ENCODE data around the gene TP73.
"Not testable (repeated sequence)": the region's sequence is repeated elsewhere in the genome, so short reads cannot be mapped to it uniquely, and the experiment has no call there.

Gene TP73

DNA sequence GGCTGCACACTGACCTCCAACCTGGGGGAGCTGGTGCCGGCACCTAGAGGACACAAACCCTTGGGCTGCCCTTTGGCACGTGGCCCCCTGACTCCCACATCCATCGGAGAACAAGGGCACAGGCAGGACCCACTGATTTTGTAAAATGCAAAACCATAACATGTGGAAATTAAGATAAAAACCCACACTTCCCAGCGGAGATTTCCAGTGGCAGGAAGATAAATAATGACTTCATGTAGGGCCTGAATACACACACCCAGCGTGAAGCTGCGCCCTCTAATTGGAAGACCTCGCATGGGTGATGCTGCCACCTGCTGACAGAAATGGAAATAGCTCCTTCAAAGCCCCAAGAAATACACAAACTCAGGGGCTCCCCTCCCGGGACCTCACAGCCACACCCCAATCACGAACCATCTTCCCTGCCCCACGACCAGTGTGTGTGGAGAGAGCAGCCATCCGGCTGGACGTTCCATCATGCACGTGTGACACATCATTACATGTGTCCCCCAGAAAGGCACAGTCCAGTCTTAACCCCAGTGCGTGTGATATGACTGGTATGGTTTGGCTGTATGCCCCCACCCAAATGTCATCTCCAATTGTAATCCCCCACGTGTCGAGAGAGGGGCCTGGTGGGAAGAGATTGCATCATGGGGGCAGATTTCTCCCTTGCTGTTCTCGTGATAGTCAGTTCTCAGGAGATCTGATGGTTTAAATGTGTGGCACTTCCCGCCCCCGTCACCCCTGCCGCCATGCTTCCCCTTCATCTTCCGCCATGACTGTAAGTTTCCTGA, 33.2 kb upstream of the TP73 start:
- peak; percentile 85 for DNase-seq (ENCODE audit: low spot score)

- DNase-seq (ENCODE audit: low spot score), result no peak
Measured at GRCh38 chr1:3620708-3621107, 31.6 kb upstream of the TP73 start.

DNA sequence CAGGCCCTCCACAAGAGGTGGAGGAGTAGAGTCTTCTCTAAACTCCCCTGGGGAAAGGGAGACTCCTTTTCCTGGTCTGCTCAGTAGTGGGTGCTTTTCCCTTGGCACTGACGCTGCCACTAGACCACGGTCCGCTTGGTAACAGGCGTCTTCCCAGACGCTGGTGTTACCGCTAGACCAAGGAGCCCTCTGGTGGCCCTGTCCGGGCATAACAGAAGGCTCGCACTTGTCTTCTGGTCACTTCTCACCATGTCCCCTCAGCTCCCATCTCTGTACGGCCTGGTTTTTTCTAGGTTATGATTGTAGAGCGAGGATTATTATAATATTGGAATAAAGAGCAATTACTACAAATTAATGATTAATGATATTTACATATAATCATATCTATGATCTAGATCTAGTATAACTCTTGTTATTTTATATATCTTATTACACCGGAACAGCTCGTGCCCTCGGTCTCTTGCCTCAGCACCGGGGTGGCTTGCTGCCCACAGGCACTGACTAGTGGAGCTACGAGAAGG, 31.1 kb upstream of the TP73 start:
- peak; percentile 72 for DNase-seq (ENCODE audit: low spot score)

GRCh38 chr1:3622102-3622501, 30.2 kb upstream of the TP73 start:
- not testable (repeated sequence) for DNase-seq (ENCODE audit: low spot score)

DNA sequence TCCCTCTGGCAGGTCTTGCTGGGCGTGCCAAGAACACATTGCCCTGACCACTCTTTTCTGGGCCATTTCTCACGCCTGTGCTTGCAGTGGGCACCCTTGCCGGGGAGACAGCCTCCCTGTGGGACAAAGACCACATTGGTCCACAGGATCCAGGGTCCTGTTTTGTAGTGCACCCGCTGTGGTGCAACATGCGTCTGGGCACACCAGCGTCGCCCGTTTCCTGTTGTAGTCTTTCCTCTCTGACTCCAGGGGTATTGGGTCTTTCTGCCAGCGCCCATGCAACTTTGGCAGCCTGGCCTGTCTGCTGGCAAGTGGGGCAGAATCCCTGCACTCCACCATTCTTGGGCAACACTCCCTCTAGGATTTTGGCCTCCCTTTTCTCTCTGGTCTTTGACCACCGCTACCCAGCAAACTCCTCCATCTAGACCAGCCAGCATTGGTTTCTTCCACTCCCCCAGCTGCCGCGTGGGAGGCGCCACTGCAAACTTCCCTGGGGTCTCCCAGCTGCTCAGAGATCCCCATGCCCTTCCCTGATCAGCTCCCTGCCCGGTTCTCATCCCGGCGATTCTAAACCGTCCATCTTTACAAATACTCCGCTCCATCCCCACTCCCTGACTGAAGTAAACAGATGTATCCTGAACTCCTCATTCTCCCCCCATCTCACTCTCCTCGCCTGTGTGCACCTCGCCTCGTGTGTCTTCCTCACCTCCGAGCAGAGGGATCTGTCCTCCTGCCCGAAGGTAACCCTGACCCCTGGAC, 28.7 kb upstream of the TP73 start:
- DNase-seq (ENCODE audit: low spot score), result no peak

GRCh38 chr1:3624200-3625136, 27.8 kb upstream of the TP73 start, which contains the start of gene TPRG1L:
TSS of gene TPRG1L (plus strand) at chr1:3625015. CDS start at chr1:3625073, 58 bp downstream.
- DNase-seq (ENCODE audit: low spot score), result peak; percentile 97

GRCh38 chr1:3625151-3625907, 27.0 kb upstream of the TP73 start:
- DNase-seq (ENCODE audit: low spot score), result no peak

GRCh38 chr1:3626025-3626424, 26.3 kb upstream of the TP73 start:
- no peak for DNase-seq (ENCODE audit: low spot score)

- DNase-seq (ENCODE audit: low spot score), result no peak
Measured at GRCh38 chr1:3627515-3628253, 24.6 kb upstream of the TP73 start.

DNA sequence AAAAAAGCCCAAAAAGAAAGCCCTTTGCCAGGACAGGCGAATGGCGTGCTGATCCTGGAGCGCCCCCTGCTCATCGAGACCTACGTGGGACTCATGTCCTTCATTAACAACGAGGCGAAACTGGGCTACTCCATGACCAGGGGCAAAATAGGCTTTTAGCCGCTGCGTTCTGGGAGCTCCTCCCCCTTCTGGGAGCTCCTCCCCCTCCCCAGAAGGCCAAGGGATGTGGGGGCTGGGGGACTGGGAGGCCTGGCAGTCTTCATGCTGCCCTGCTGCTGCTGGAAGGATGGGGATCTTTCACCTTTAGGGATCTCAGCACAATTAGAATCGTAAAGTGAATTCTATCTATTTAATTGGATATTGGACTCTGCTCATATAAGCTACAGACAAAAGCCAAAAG, 23.9 kb upstream of the TP73 start:
- no peak for DNase-seq (ENCODE audit: low spot score)

DNA sequence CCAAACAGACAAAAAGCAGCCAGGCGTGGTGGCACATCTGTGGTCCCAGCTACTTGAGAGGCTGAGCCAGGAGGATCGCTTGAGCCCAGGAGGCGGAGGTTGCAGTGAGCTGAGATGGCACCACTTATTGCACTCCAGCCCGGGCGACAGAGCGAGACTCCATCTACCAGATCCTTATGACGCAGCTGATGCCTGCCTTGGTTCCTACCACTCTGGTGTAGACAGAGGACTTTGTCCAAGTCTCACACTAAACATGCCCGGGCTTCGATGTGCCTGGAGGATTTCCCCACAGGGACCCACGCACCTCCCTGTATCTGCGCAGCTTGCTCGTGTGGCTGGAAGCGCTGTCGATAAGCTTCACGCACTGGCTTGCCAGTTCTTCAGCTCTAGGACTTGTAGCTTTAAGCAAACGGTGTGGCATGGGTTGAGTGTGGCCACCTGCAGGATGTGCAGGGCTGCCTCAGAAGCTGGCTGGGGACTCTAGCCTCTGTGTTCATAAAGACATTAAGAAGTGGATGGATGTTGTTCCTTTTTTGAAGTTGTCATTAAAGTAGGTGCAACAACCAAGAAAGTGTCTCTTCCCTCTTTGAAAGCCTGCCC, 22.7 kb upstream of the TP73 start:
- DNase-seq (ENCODE audit: low spot score), result no peak

GRCh38 chr1:3630161-3630611, 22.1 kb upstream of the TP73 start:
- no peak for DNase-seq (ENCODE audit: low spot score)

- no peak for DNase-seq (ENCODE audit: low spot score)
Measured at GRCh38 chr1:3630914-3631313, 21.4 kb upstream of the TP73 start.

DNA sequence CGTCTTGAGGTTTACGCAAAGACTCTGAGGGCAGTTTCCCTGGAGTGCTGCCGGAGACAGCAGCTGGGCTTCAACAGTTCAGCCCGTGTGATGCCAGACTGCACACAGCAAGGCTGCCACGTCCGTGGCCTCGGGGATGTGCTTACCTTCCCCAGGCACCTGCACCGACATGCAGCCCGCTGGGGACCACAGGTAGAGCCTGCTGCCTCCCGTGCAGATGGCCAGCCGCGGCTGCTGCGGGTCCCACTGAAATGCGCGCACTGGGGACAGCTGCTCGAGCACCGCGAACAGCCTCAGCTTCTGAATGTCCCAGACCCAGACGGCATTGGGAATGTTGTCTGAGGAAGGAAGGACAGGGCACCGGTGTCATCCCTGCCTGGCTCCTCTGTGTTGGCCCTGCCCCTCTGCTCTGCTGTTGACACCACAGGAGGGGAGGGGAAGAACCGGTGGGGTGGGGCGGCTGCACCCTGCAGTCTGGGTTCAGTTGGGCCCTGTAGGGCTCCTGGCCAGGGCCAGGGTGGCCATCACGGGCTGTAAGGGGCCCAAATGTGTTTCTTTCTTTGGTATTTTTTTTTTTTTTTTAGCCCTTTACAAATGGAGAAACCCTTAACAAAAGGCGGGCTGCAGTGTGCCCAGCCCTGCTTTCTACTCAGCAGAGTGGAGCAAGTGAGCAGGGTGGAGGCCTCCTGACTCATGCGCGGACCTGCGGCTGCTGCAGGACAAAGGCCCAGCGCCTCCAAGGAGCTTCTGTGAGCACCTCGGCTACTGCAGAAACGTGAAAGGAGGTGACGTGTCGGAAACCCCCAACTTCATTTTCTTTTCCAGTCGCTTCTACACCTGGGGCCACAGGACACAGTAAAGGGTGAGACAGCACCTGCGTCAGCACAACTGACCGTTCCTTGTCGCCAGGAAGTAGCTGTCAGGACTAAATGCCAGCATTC, 20.7 kb upstream of the TP73 start:
- DNase-seq (ENCODE audit: low spot score), result no peak

GRCh38 chr1:3632298-3632697, 20.0 kb upstream of the TP73 start:
- DNase-seq (ENCODE audit: low spot score), result no peak

DNA sequence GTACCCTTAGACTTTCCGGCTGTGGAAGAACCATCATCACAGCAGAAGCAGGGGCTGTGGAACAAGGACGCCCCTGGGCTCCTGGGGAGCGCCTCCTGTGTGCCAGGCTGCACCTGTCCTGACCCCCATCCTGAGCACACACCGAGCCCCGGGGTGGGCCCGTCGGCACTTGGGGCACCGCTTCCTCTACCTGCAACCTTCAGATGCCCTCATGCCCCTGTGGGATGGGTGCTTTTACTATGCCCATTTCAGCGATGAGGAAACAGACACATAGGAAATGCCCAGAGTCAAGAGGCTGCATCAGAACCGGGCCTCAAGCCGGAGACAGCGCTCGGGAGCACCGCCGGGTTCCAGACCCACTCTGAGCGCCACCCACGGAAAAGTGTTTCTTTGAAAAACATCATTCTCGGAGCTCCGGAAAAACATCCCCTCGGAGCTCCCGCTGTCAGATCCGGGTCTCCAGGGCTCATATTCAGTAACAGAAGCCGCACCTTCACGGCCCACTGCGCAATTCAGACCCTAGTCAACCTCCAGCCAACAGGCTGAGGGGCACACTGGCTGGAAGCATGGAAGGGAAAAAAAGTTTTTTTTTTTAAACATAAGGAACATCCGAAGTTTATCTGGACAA, 19.5 kb upstream of the TP73 start:
- DNase-seq (ENCODE audit: low spot score), result no peak

DNA sequence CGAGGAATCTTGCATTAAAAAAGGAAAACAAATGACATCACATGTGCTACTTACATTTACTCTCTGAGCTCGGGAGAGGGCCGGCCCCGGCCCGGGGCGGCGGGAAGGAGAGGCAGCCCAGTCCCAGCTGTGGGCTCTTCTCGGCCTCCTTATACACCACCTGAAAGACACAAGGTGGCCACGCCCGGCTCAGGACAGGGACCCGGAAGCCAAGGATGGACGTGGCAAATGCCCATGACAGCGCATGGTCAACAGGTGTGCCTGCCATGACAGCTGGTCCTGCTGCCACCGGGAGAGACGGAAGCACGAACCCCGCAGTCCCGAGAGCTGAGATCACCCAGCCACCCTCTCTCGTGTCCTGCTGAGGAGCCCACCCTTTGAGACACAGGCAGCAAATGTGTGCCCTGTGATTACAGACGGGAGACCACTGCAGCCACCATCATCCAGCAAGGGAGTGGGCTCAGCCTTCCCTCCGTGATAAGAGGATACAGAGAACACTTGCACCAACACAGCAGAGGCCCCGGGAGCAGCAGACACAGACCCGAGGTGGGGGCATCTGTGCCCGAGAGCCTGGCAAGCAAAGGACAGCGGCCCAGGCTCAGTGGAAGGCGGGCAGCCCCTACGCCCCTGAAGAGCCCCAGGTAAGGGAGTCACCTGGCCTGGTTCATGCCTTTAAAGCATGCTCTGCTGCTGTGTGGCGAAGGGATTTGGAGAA, 18.8 kb upstream of the TP73 start:
- DNase-seq (ENCODE audit: low spot score), result no peak

All from cerebellar cortex (tissue), 1 donor.